COLO668 (cell line): ENCODE results near the gene PCDHGA11.
"Not testable (repeated sequence)": the region's sequence is repeated elsewhere in the genome, so short reads cannot be mapped to it uniquely, and the experiment has no call there.

Experiments used
- DNase-seq: peaks from one replicate; lab custom pipeline; 2025; ENCODE audit not compliant: unreplicated experiment; lab: John Stamatoyannopoulos, UW

The PCDHGA11 gene

GRCh38 chr5:141398608-141399007, 22.2 kb upstream of the PCDHGA11 start:
- no peak for DNase-seq

- no peak for DNase-seq
Measured at GRCh38 chr5:141399555-141400258, 21.1 kb upstream of the PCDHGA11 start.

GRCh38 chr5:141402553-141403243, 18.2 kb upstream of the PCDHGA11 start, which contains the start of gene PCDHGA9:
PCDHGA9 (plus strand) TSS chr5:141402778; CDS start chr5:141402953, 175 bp downstream.
- no peak for DNase-seq

- no peak for DNase-seq
Measured at GRCh38 chr5:141403387-141403786, 17.5 kb upstream of the PCDHGA11 start.

- DNase-seq = not testable (repeated sequence)
Measured at GRCh38 chr5:141407790-141408505, 12.9 kb upstream of the PCDHGA11 start, which contains the start of gene PCDHGB6. PCDHGB6 (plus strand) TSS chr5:141408021; CDS start chr5:141408203, 182 bp downstream.

- no peak for DNase-seq
Measured at GRCh38 chr5:141409598-141410306, 11.1 kb upstream of the PCDHGA11 start.

GRCh38 chr5:141411575-141411974, 9.3 kb upstream of the PCDHGA11 start:
- no peak for DNase-seq

- peak; percentile 60 for DNase-seq
Measured at GRCh38 chr5:141412854-141413539, 7.9 kb upstream of the PCDHGA11 start, which contains the start of gene PCDHGA10. PCDHGA10 (plus strand) TSS chr5:141412987; CDS start chr5:141413176, 189 bp downstream.

GRCh38 chr5:141413540-141414069, 7.2 kb upstream of the PCDHGA11 start:
- peak; percentile 29 for DNase-seq

- not testable (repeated sequence) for DNase-seq
Measured at GRCh38 chr5:141414548-141415274, 6.1 kb upstream of the PCDHGA11 start.

GRCh38 chr5:141415275-141415618, 5.6 kb upstream of the PCDHGA11 start:
- DNase-seq = not testable (repeated sequence)

GRCh38 chr5:141417494-141418172, 3.2 kb upstream of the PCDHGA11 start, which contains the start of gene PCDHGB7:
PCDHGB7 (plus strand) TSS chr5:141417677; CDS start chr5:141417860, 183 bp downstream.
- DNase-seq = not testable (repeated sequence)

GRCh38 chr5:141419074-141419880, 1.6 kb upstream of the PCDHGA11 start:
- DNase-seq = no peak

GRCh38 chr5:141421489-141421855, 621 bp downstream of the PCDHGA11 start:
- DNase-seq = no peak

- no peak for DNase-seq
Measured at GRCh38 chr5:141422742-141423291, 2.0 kb downstream of the PCDHGA11 start.

GRCh38 chr5:141427783-141428426, 7.1 kb downstream of the PCDHGA11 start:
- DNase-seq = no peak
